Colonic mucosa (tissue), 4 donors: Measurements from ENCODE around the gene GMDS. TPM values are rescaled to one million over a fixed set of nuclear protein-coding genes. Genes with fewer than 3 reads are reported as not detected.

Experiments used
- DNase-seq: peaks from one replicate; pipeline ENCODE4 v3.0.0-alpha.2; 2020
- H3K27ac ChIP-seq: fragments of 200-600 bp; one replicate; pipeline ENCODE4 v1.8.0; 2021
- H3K27me3 ChIP-seq: fragments of 200-600 bp; one replicate; pipeline ENCODE4 v1.8.0; 2021
- H3K36me3 ChIP-seq: fragments of 200-600 bp; one replicate; pipeline ENCODE4 v1.8.0; 2021
- H3K4me1 ChIP-seq: fragments of 200-600 bp; one replicate; pipeline ENCODE4 v1.8.0; 2021; ENCODE audit warnings: mild to moderate bottlenecking
- H3K4me3 ChIP-seq: fragments of 200-600 bp; one replicate; pipeline ENCODE4 v1.8.0; 2021
- H3K9ac ChIP-seq, 2 donors: one replicate each; pipeline ENCODE4 v1.7.0; 2013; ENCODE audit warnings: control low read depth in 2 of 2, low read depth in 2 of 2, low read length in 2 of 2
- H3K9me3 ChIP-seq: fragments of 200-600 bp; one replicate; pipeline ENCODE4 v1.8.0; 2021
- intact Hi-C: fragments of 100-400 bp; cut with DNase I; formaldehyde crosslinking; loops from one replicate; pipeline ENCODE4 v1.14.1; 2022
- total RNA-seq, 2 donors: library from RNA; stranded (reverse); fragmentation: NEBNext Ultra II Directional in 1 of 2; extraction: Animal tissue kit (Norgen Biotek cat#: 25700) in 1 of 2; gene quantifications; one replicate each; pipeline ENCODE4 v1.2.1, GENCODE V29; 2021
- TF ChIP-seq, protein P1 (sequence below): fragments of 200-600 bp; IDR thresholded peaks from one replicate; pipeline ENCODE4 v1.8.0; 2022; ENCODE audit warnings: antibody characterized with exemption, mild to moderate bottlenecking
- donor health status: healthy.
- donor health status: DM: no; HTN: no; CAD: no.
- donor health status: DM: no; HTN: no; CAD: no.

Gene GMDS
- total RNA-seq, 2 donors from 2014 or later: 247 to 272 TPM

DNA sequence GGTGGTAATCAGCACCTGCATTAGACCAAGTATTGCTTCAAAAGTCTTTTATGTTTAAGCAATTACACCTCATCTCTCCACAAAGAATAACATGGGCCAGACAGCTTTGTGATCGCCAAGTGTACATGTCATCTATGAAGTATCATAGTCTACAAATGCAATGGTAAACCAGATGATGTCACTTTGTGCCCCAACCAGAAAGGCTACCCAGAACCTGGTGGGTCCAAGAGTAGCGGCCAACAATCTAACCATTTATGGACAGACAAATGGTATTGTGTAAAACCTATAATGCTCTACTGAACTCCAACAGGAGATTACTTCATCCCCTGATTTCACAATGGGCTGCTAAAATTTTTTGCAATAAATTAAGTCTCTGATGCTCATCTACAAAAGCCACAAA, 295.9 kb downstream of the GMDS start:
- H3K4me1 ChIP-seq: no peaks in the 10 kb centered on the region
- H3K9me3 ChIP-seq: no peaks in the 10 kb centered on the region
- no peak overlapping the region for H3K4me3 ChIP-seq
- H3K9ac ChIP-seq: no peak overlapping the region
- H3K27me3 ChIP-seq: no peaks in the 10 kb centered on the region
- TF ChIP-seq, protein P1, sequence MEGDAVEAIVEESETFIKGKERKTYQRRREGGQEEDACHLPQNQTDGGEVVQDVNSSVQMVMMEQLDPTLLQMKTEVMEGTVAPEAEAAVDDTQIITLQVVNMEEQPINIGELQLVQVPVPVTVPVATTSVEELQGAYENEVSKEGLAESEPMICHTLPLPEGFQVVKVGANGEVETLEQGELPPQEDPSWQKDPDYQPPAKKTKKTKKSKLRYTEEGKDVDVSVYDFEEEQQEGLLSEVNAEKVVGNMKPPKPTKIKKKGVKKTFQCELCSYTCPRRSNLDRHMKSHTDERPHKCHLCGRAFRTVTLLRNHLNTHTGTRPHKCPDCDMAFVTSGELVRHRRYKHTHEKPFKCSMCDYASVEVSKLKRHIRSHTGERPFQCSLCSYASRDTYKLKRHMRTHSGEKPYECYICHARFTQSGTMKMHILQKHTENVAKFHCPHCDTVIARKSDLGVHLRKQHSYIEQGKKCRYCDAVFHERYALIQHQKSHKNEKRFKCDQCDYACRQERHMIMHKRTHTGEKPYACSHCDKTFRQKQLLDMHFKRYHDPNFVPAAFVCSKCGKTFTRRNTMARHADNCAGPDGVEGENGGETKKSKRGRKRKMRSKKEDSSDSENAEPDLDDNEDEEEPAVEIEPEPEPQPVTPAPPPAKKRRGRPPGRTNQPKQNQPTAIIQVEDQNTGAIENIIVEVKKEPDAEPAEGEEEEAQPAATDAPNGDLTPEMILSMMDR: no peak
- H3K27ac ChIP-seq: no peak overlapping the region
- no peak for DNase-seq
- intact Hi-C loops: no loop called here
- H3K36me3 ChIP-seq: no peaks in the 10 kb centered on the region

DNA sequence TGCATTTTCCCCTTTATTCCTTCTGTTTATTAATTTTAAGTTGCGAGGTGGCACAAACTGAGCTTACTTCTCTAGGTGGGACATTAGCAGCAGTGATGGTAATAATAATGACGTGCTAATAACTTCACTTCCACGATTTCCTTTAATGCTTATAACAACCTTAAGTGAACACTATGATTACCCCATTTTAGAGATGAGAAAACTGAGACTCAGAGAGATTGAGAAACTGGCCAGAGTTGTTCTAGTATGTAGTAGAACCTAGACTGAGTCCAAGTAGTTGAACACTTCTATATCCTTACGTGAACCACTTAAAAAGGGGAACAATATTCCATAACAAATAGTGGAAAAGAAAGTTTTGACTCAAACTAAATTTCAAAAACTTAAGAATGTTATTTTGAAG, 297.5 kb downstream of the GMDS start:
- no peaks in the 10 kb centered on the region for H3K27me3 ChIP-seq
- intact Hi-C loops: no loop called here
- no peak overlapping the region for H3K27ac ChIP-seq
- no peak overlapping the region for H3K9ac ChIP-seq
- TF ChIP-seq, protein P1: no peak
- no peaks in the 10 kb centered on the region for H3K9me3 ChIP-seq
- no peaks in the 10 kb centered on the region for H3K36me3 ChIP-seq
- no peak overlapping the region for H3K4me3 ChIP-seq
- no peak for DNase-seq
- H3K4me1 ChIP-seq: no peaks in the 10 kb centered on the region

DNA sequence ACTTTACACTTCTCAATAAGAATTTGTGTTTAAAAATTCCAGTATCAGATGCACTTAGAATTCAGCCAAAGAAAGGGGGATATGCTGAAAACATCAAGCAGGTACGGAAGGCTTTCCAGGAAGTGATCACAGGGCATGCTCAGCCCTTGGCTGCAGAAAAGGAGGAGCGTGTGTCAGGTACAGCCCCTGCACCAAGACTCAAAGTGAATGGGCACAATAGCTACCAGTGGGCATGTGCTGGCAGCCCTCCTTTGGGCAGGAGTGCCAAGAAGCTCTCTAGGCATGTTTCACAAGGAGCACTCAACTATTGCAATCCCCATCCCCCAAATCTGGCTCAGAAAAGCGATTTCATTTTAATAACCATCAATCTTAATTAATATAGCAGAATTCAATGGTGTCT, 298.8 kb downstream of the GMDS start:
- H3K9ac ChIP-seq: no peak overlapping the region
- no peaks in the 10 kb centered on the region for H3K9me3 ChIP-seq
- no peak overlapping the region for H3K4me3 ChIP-seq
- no peaks in the 10 kb centered on the region for H3K4me1 ChIP-seq
- TF ChIP-seq, protein P1: no peak
- H3K27me3 ChIP-seq: no peaks in the 10 kb centered on the region
- no peaks in the 10 kb centered on the region for H3K36me3 ChIP-seq
- no peak overlapping the region for H3K27ac ChIP-seq
- DNase-seq: no peak
- intact Hi-C loops: no loop called here

DNA sequence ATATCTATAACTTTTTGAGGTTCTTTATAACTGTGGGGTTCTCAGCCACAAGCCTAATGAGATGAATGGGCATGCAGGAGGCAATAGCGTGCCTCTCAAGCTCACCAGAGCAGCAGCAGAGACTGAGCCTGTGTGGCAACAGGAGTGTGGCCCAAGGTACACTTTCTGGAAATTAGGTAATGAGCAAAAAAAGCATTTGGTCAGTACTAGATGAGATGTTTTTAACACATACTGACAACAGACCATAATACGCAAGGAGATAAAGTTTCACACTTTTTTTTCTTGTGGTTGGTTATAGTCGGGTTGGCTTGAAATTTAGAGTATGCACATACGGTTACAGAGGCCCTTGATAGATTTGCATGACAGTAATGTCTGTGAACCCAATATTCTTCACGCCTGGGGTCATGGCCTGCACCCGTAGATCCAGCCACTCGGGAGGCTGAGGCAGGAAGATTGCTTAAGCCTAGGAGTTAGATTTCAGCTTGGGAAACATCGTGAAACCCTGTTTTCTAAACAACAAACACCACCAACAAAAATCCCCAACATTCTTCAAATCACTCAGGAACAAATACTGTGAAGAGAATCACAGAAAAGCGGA, 300.1 kb downstream of the GMDS start:
- Histone ChIP-seq H3K27me3 (no peaks in the 10 kb centered on the region), H3K27ac (no peak overlapping the region), H3K9ac (no peak overlapping the region), H3K4me1 (no peaks in the 10 kb centered on the region), H3K4me3 (no peak overlapping the region), H3K9me3 (no peaks in the 10 kb centered on the region), H3K36me3 (no peaks in the 10 kb centered on the region)
- TF ChIP-seq, protein P1: no peak
- intact Hi-C loops: no loop called here
- DNase-seq: no peak

DNA sequence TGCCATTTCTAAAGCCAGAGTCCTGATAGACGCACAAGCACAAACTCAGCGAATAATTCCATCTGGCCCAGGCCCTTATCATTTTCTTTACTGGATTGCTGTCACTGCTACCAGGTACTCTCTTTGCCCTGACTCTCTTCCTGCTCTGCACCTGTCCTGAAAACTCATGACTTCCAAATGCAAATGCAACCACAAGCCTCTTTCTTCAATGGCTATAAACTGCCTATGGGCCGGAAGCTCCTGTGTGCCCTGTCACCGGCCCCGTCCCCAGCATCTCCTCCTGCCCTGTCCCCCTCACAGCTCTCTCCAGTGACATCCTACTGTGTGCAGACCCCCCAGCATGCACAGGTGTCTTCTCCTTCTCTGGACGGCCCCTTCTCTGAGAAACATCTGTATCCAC, 302.6 kb downstream of the GMDS start:
- TF ChIP-seq, protein P1: no peak

More for the DNA sequence above, 302.6 kb downstream of the GMDS start:
- Histone ChIP-seq H3K4me3 (no peak overlapping the region), H3K27me3 (no peaks in the 10 kb centered on the region), H3K36me3 (no peaks in the 10 kb centered on the region), H3K4me1 (no peaks in the 10 kb centered on the region), H3K27ac (no peak overlapping the region), H3K9me3 (no peaks in the 10 kb centered on the region), H3K9ac (no peak overlapping the region)
- DNase-seq: no peak
- intact Hi-C loops: no loop called here
